ENCODE data around the gene ZNF425. TPM values are rescaled to one million over a fixed set of nuclear protein-coding genes. Genes with fewer than 3 reads are reported as not detected.

ZNF425 gene
- total and polyA plus RNA-seq, 9 of the 15 experiments (the other 6 are each of a cell fraction or from before 2014, with no cell fraction given): 0.03 to 0.89 (median 0.54) TPM

- no peak for TF ChIP-seq SNRNP70 (optimal IDR thresholded peaks at IDR 0.05; ENCODE audit: low read depth, low read length)
- TF ChIP-seq PYGO2 (tag; IDR thresholded peaks at IDR 0.05): no peak
- TF ChIP-seq NBN (IDR thresholded peaks at IDR 0.05; ENCODE audit: low read depth): peak; percentile 20; the same call in 1 of the 2 replicates
- no peak for TF ChIP-seq MAX (CRISPR knock-in tag; IDR thresholded peaks at IDR 0.05)
- TF ChIP-seq GATAD2B (IDR thresholded peaks at IDR 0.05; ENCODE audit: borderline replicate concordance): no peak
- no peak for TF ChIP-seq NR2C2 (CRISPR knock-in tag; IDR thresholded peaks at IDR 0.05)
- no peak for TF ChIP-seq NR2C2 (tag; IDR thresholded peaks at IDR 0.05)
- no peak for TF ChIP-seq ZNF280B (CRISPR knock-in tag; IDR thresholded peaks at IDR 0.05)
- TF ChIP-seq YY1 (IDR thresholded peaks at IDR 0.05; ENCODE audit: borderline replicate concordance in 1 of 3, control insufficient read depth in 1 of 3, extremely low read depth in 1 of 3, insufficient read depth in 3 of 3, insufficient read length in 1 of 3, insufficient replicate concordance in 2 of 3, low read depth in 1 of 3, low read length in 2 of 3): peak; percentile 40 to 86 (median 69)
- TF ChIP-seq ZNF717 (CRISPR knock-in tag; IDR thresholded peaks at IDR 0.05): 0 out of 2 replicates have a peak, but pooled peaks have one; percentile 36
- TF ChIP-seq AFF4 (CRISPR knock-in tag; IDR thresholded peaks at IDR 0.05): no peak
- peak; percentile 10 for TF ChIP-seq ARHGAP35 (IDR thresholded peaks at IDR 0.05; ENCODE audit: partially characterized antibody)
- TF ChIP-seq TEAD4 (IDR thresholded peaks at IDR 0.05; ENCODE audit: low read length): no peak
- no peak for TF ChIP-seq TEAD4 (CRISPR knock-in tag; IDR thresholded peaks at IDR 0.05; ENCODE audit: borderline replicate concordance)
- no peak for TF ChIP-seq ZFP1 (CRISPR knock-in tag; IDR thresholded peaks at IDR 0.05)
- peak; percentile 53 for TF ChIP-seq NCOA4 (IDR thresholded peaks at IDR 0.05; ENCODE audit: partially characterized antibody)
- TF ChIP-seq PHB2 (IDR thresholded peaks at IDR 0.05; ENCODE audit: low read depth): no peak
- no peak for TF ChIP-seq ETV5 (CRISPR knock-in tag; IDR thresholded peaks at IDR 0.05; ENCODE audit: low read depth)
- TF ChIP-seq ERF (CRISPR knock-in tag; IDR thresholded peaks at IDR 0.05): peak; percentile 38; the same call in 1 of the 2 replicates
These were observed 640 bp upstream of the ZNF425 start (continued) for GRCh38 chr7:149126662-149127266.

Measured in K562 (cell line).